HCT116 (cell line): Measurements from ENCODE around the gene ALOX5AP. TPM values are rescaled to one million over a fixed set of nuclear protein-coding genes. Genes with fewer than 3 reads are reported as not detected.

Experiments
- ATAC-seq: fragments of 200-7000 bp; cut with Tn5 transposase; 2 replicates; pipeline ENCODE4 v1.9.1; 2020; ENCODE audit warnings: mild to moderate bottlenecking, moderate library complexity
- BruUV-seq: library from RNA; stranded (reverse); fragments of 400-500 nt; replicated peaks from 2 replicates; lab custom pipeline; 2021; lab: Mats Ljungman, UMichigan
- CTCF ChIA-PET: fragments of 300-600 bp; sonication (Branson Sonifier 250); formaldehyde crosslinking; loops from one replicate; lab custom pipeline; 2021; ENCODE audit warnings: antibody characterized with exemption; lab: Charles Lee
- POLR2A ChIA-PET: fragments of 300-600, 350-600 bp; sonication (Branson Sonifier 250); formaldehyde crosslinking; loops from one replicate; lab custom pipeline; 2021; ENCODE audit warnings: antibody characterized with exemption; lab: Charles Lee
- RAD21 ChIA-PET, 2 experiments: fragments of 300-600 bp; sonication (Branson Sonifier 250); formaldehyde crosslinking; loops; one replicate each; lab custom pipeline; 2023; ENCODE audit warnings: low total read pairs in 2 of 2; ENCODE audit not compliant: uncharacterized antibody in 2 of 2, unreplicated experiment in 2 of 2, low non-redundant PET in 1 of 2; lab: Charles Lee
- DNase-seq: peaks from one replicate; pipeline ENCODE4 v3.0.0-alpha.2; 2010; ENCODE audit warnings: low read depth, low spot score
- H2AFZ ChIP-seq: fragments of 200-600 bp; shearing (Covaris generic), sonication (generic); 2 replicates; pipeline ENCODE4 v1.6.1; 2017; ENCODE audit warnings: low read depth, mixed run types, mixed read lengths, antibody characterized with exemption, low read length; ENCODE audit not compliant: poor library complexity, severe bottlenecking
- H3K27ac ChIP-seq: 2 replicates; pipeline ENCODE4 v1.5.1; 2012; ENCODE audit warnings: low read depth, low read length
- H3K27me3 ChIP-seq: fragments of 200-600 bp; sonication (generic); 2 replicates; pipeline ENCODE4 v1.6.1; 2016; ENCODE audit warnings: mixed run types, low read length, mixed read lengths; ENCODE audit not compliant: insufficient read depth
- H3K36me3 ChIP-seq, 2 experiments: fragments of 200-500 bp in 1 of 2; fragments of 200-600 bp in 1 of 2; sonication (Bioruptor generic) in 1 of 2; sonication (generic) in 1 of 2; 2 replicates each; pipeline versions ENCODE4 v1.5.1 to v1.6.1; 2014 to 2016; ENCODE audit warnings: low read length in 2 of 2, inconsistent platforms in 1 of 2, mixed read lengths in 1 of 2, mixed run types in 1 of 2; ENCODE audit not compliant: insufficient read depth in 2 of 2, control insufficient read depth in 1 of 2
- H3K4me1 ChIP-seq, 2 experiments: fragments of 200-600 bp in 1 of 2; sonication (generic) in 1 of 2; 2 replicates each; pipeline versions ENCODE4 v1.5.1 to v1.6.1; 2012 to 2017; ENCODE audit warnings: low read length in 2 of 2, inconsistent platforms in 1 of 2, mild to moderate bottlenecking in 1 of 2, mixed read lengths in 1 of 2, mixed run types in 1 of 2, moderate library complexity in 1 of 2; ENCODE audit not compliant: insufficient read depth in 2 of 2, control insufficient read depth in 1 of 2
- H3K4me2 ChIP-seq: fragments of 200-600 bp; sonication (generic); 2 replicates; pipeline ENCODE4 v1.6.1; 2017; ENCODE audit warnings: mixed run types, low read length, mixed read lengths
- H3K4me3 ChIP-seq, 2 experiments: fragments of 200-600 bp in 1 of 2; sonication (generic) in 1 of 2; replicated peaks in 1 of 2; 2 replicates each; pipeline ENCODE4 v1.5.1; 2011 to 2016; ENCODE audit warnings: low read length in 2 of 2, control low read depth in 1 of 2, low read depth in 1 of 2, mild to moderate bottlenecking in 1 of 2, mixed read lengths in 1 of 2, mixed run types in 1 of 2
- H3K79me2 ChIP-seq: fragments of 200-600 bp; sonication (generic); 2 replicates; pipeline ENCODE4 v1.6.1; 2017; ENCODE audit warnings: mild to moderate bottlenecking, mixed run types, low read length, moderate library complexity, mixed read lengths; ENCODE audit not compliant: insufficient read depth
- H3K9ac ChIP-seq: fragments of 200-600 bp; sonication (generic); 2 replicates; pipeline ENCODE4 v1.6.1; 2016; ENCODE audit warnings: low read length, mixed read lengths
- H3K9me2 ChIP-seq: fragments of 200-600 bp; sonication (generic), shearing (Covaris generic); 2 replicates; pipeline ENCODE4 v1.6.1; 2017; ENCODE audit warnings: mixed run types, mild to moderate bottlenecking, moderate library complexity; ENCODE audit not compliant: insufficient read depth
- H3K9me3 ChIP-seq, 2 experiments: fragments of 200-500 bp in 1 of 2; fragments of 200-600 bp in 1 of 2; sonication (Bioruptor generic) in 1 of 2; sonication (generic) in 1 of 2; 2 replicates each; pipeline ENCODE4 v1.6.1; 2014 to 2017; ENCODE audit warnings: low read length in 2 of 2, mixed read lengths in 2 of 2, inconsistent platforms in 1 of 2, low read depth in 1 of 2, mild to moderate bottlenecking in 1 of 2, mixed run types in 1 of 2, moderate library complexity in 1 of 2; ENCODE audit not compliant: control insufficient read depth in 1 of 2, insufficient read depth in 1 of 2
- H4K20me1 ChIP-seq: fragments of 200-600 bp; sonication (generic), shearing (Covaris generic); 2 replicates; pipeline ENCODE4 v1.6.1; 2017; ENCODE audit warnings: mixed run types, mild to moderate bottlenecking, moderate library complexity; ENCODE audit not compliant: insufficient read depth
- ATF3 ChIP-seq: IDR thresholded peaks from 2 replicates; pipeline ENCODE4 v1.6.1; 2012
- CBX3 ChIP-seq: IDR thresholded peaks from 2 replicates; pipeline ENCODE4 v1.6.1; 2012; ENCODE audit warnings: low read depth
- CTCF ChIP-seq, 3 experiments: fragments of 200-600 bp in 1 of 3; sonication (generic) in 1 of 3; IDR thresholded peaks in 2 of 3; conservative IDR thresholded peaks in 1 of 3; 2 replicates each; pipeline ENCODE4 v1.5.1; 2012 to 2017; ENCODE audit warnings: low read depth in 2 of 3, low read length in 2 of 3, antibody characterized with exemption in 1 of 3, borderline replicate concordance in 1 of 3, control low read depth in 1 of 3, mild to moderate bottlenecking in 1 of 3, mixed read lengths in 1 of 3, mixed run types in 1 of 3, moderate library complexity in 1 of 3; ENCODE audit not compliant: insufficient read depth in 1 of 3
- ELF1 ChIP-seq: IDR thresholded peaks from 2 replicates; pipeline ENCODE4 v1.6.1; 2012; ENCODE audit warnings: low read depth, borderline replicate concordance
- EZH2 ChIP-seq: fragments of 200-600 bp; sonication (generic); IDR thresholded peaks from 2 replicates; pipeline ENCODE4 v1.6.1; 2017; ENCODE audit warnings: antibody characterized with exemption, mixed run types
- EZH2phosphoT487 ChIP-seq: fragments of 200-600 bp; IDR thresholded peaks from 2 replicates; pipeline ENCODE4 v1.6.1; 2018; ENCODE audit warnings: antibody characterized with exemption, borderline replicate concordance
- FOSL1 ChIP-seq: IDR thresholded peaks from 2 replicates; pipeline ENCODE4 v1.6.1; 2012; ENCODE audit warnings: low read depth
- JUND ChIP-seq: IDR thresholded peaks from 2 replicates; pipeline ENCODE4 v1.6.1; 2012
- POLR2AphosphoS5 ChIP-seq: IDR thresholded peaks from 2 replicates; pipeline ENCODE4 v1.6.1; 2011; ENCODE audit warnings: mild to moderate bottlenecking, low read depth, low read length, moderate library complexity
- RAD21 ChIP-seq: IDR thresholded peaks from 2 replicates; pipeline ENCODE4 v1.6.1; 2012; ENCODE audit warnings: low read depth, mild to moderate bottlenecking
- SIN3A ChIP-seq: IDR thresholded peaks from 2 replicates; pipeline ENCODE4 v1.6.1; 2012; ENCODE audit warnings: low read depth
- TCF7L2 ChIP-seq: IDR thresholded peaks from 2 replicates; pipeline ENCODE4 v1.7.0; 2011; ENCODE audit warnings: borderline replicate concordance, inconsistent platforms; ENCODE audit not compliant: insufficient read depth, insufficient read length; ENCODE audit errors: extremely low read depth
- YY1 ChIP-seq: IDR thresholded peaks from 2 replicates; pipeline ENCODE4 v1.6.1; 2011; ENCODE audit warnings: low read length, low read depth, moderate library complexity, mild to moderate bottlenecking; ENCODE audit not compliant: insufficient replicate concordance; ENCODE audit errors: extremely low read depth
- ZFX ChIP-seq: fragments of 450-650 bp; IDR thresholded peaks from 2 replicates; pipeline ENCODE4 v1.6.1; 2017
- ZNF274 ChIP-seq: fragments of 200-500 bp; sonication (Bioruptor generic); IDR thresholded peaks from 2 replicates; pipeline ENCODE4 v1.6.1; 2014; ENCODE audit warnings: mild to moderate bottlenecking, low read depth, low read length, inconsistent platforms
- intact Hi-C: fragments of 100-400 bp; cut with micrococcal nuclease; formaldehyde crosslinking; loops from 2 replicates; pipeline ENCODE4 v1.10.0; 2022
- total RNA-seq: library from RNA; stranded (reverse); gene quantifications from one replicate; pipeline ENCODE4 v1.2.1, GENCODE V29; 2021; ENCODE audit not compliant: unreplicated experiment

The ALOX5AP gene
- total RNA-seq, 1 experiment from 2014 or later, result not detected

DNA sequence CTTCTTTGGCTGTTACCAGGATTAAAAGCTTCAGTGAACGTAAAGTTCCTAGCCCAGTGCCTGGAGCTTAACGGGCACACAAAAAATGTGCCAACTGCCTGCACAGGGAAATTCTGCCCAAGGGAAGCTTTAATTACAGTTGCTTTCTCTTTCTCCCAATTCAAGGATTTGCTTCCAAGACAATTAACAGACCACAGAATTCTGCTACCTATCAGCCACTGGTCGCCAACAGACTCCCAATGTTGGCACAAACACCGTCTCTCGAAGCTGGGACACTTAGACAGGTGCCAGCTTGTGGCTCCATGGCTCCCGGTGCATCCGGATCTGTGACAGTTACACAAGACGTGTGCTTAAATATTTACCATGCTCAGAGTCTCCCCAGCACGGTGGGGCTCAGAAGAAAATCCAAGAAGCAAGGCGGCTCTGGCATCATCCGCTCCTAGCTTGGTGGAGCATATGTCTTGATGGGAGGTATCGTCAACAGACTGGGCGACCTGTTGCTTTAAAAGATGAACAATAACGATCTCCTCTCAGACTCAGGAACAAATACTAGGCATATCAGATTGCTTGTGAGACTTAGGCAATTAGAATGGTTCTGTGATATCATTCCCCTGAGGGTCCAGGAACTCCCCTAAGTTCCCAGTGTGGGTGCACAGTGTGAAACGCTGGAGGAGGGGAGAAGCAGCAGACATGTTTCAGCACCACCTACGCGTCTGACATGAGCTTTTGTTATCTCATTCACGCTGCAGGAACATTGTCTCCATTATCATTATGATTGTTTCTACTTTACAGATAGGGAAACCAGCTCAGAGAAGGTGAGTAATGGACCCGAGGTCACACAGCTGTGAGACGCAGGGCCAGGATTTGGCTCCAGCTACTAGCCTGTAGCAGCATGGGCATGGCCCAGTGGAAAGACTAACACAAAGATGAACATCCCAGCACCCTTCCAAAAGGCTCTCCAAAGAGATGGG lies 61.6 kb downstream of the ALOX5AP start:
- ChIA-PET CTCF (interaction anchor here (3.0 kb wide), 1 partner anchor 9 kb away, joined by 11 read pairs; no protein-coding TSS in a partner anchor), RAD21 (no interaction called here), POLR2A (no interaction called here)
- Histone ChIP-seq H3K9ac (no peak overlapping the region), H3K9me2 (no peaks in the 10 kb centered on the region), H3K9me3 (no peaks in the 10 kb centered on the region), H3K27me3 (no peaks in the 10 kb centered on the region; the same call in 1 of the 2 replicates), H4K20me1 (no peaks in the 10 kb centered on the region), H3K4me2 (peak overlapping the region; percentile 68), H3K4me1 (peaks cover 24 to 28% of the 10 kb centered on the region in 2 experiments), H3K4me3 (peak overlapping the region in 1 of 2 experiments; percentile 17; a peak in 1 of 4 replicates), H2AFZ (peak overlapping the region; percentile 67), H3K27ac (no peak overlapping the region), H3K79me2 (no peaks in the 10 kb centered on the region), H3K36me3 (no peaks in the 10 kb centered on the region)
- BruUV-seq, result no TSS peak
- intact Hi-C loops, result no loop called here
- no peak for TF ChIP-seq ZFX
- TF ChIP-seq EZH2, result no peak
- TF ChIP-seq ZNF274, result no peak
- TF ChIP-seq JUND, result no peak
- TF ChIP-seq FOSL1, result no peak
- no peak for TF ChIP-seq EZH2phosphoT487
- no peak for TF ChIP-seq RAD21
- no peak for TF ChIP-seq SIN3A
- no peak for TF ChIP-seq YY1
- TF ChIP-seq TCF7L2, result no peak
- TF ChIP-seq ELF1, result no peak
- TF ChIP-seq CBX3, result no peak
- TF ChIP-seq POLR2AphosphoS5, result no peak
- TF ChIP-seq ATF3, result no peak
- no peak for TF ChIP-seq CTCF (IDR thresholded peaks at IDR 0.05 in 2 of 3, conservative IDR thresholded peaks at IDR 0.05 in 1 of 3; ENCODE audit: borderline replicate concordance in 1 of 3, insufficient read depth in 1 of 3, low read depth in 2 of 3, low read length in 2 of 3)
- ATAC-seq, result no peak
- no peak for DNase-seq
